SK-N-MC (cell line): ENCODE results near the gene GRIK3.

Experiments
- DNase-seq: peaks from one replicate; pipeline ENCODE4 v3.0.0-alpha.2; 2011; ENCODE audit warnings: low read depth, low spot score
- H3K27ac ChIP-seq: fragments of 200-600 bp; sonication (generic); 2 replicates; pipeline ENCODE4 v1.5.1; 2016; ENCODE audit warnings: mixed run types
- H3K36me3 ChIP-seq: fragments of 200-600 bp; sonication (generic); 2 replicates; pipeline ENCODE4 v1.6.1; 2017; ENCODE audit warnings: antibody characterized with exemption, low read length, mixed read lengths; ENCODE audit not compliant: insufficient read depth
- H3K4me3 ChIP-seq: fragments of 200-600 bp; sonication (generic); 2 replicates; pipeline ENCODE4 v1.5.1; 2016
- H3K9ac ChIP-seq: fragments of 200-600 bp; sonication (generic); 2 replicates; pipeline ENCODE4 v1.8.0; 2017; ENCODE audit warnings: mixed run types, mixed read lengths; ENCODE audit not compliant: insufficient read length
- H3K9me3 ChIP-seq: fragments of 200-600 bp; sonication (generic); 2 replicates; pipeline ENCODE4 v1.6.1; 2017; ENCODE audit warnings: low read depth, mild to moderate bottlenecking, antibody characterized with exemption, low read length, moderate library complexity, mixed read lengths
- EZH2 ChIP-seq: fragments of 200-600 bp; sonication (generic); IDR thresholded peaks from one replicate; pipeline ENCODE4 v1.6.1; 2017; ENCODE audit warnings: antibody characterized with exemption
- FOXP2 ChIP-seq: optimal IDR thresholded peaks from 2 replicates; pipeline ENCODE3; 2011; ENCODE audit warnings: mild to moderate bottlenecking, moderate library complexity; ENCODE audit not compliant: insufficient read depth; ENCODE audit errors: extremely low read length, control extremely low read depth
- POLR2AphosphoS5 ChIP-seq: IDR thresholded peaks from 2 replicates; pipeline ENCODE4 v1.6.1; 2012; ENCODE audit warnings: mild to moderate bottlenecking, low read depth, low read length, borderline replicate concordance

The GRIK3 gene

GRCh38 chr1:36829961-36830360 lies 204.4 kb downstream of the GRIK3 start:
- Histone ChIP-seq H3K27ac (no peak overlapping the region), H3K4me3 (no peak overlapping the region), H3K9ac (no peak overlapping the region), H3K9me3 (no peaks in the 10 kb centered on the region), H3K36me3 (peaks cover 6% of the 10 kb centered on the region; the same call in 1 of the 2 replicates)
- no peak for DNase-seq
- TF ChIP-seq EZH2 (no peak), FOXP2 (no peak), POLR2AphosphoS5 (no peak)

DNA sequence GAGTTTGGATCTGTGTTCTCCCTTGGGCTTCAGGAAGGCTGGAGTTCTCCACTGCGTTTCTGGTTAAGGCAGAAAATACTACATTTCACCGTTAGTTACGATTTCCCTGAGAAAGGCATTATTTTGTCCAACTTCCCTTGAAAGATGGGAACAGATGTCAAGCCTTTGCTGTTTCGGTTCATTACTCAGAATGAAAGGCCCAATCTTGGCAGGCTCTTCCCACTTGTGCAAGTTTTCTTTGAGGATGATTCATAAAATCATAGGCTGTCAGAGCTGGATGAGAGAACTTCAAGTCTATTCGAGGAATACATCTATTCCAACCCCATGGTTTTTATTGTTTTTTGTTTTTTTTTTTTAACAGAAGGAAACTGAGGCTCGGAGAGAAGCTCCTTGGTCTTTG lies 205.2 kb downstream of the GRIK3 start:
- no peak overlapping the region for H3K9ac ChIP-seq
- peaks cover 12% of the 10 kb centered on the region; the same call in 1 of the 2 replicates for H3K36me3 ChIP-seq
- H3K27ac ChIP-seq, result no peak overlapping the region
- DNase-seq, result no peak
- H3K4me3 ChIP-seq, result no peak overlapping the region
- no peak for TF ChIP-seq EZH2
- H3K9me3 ChIP-seq, result no peaks in the 10 kb centered on the region

DNA sequence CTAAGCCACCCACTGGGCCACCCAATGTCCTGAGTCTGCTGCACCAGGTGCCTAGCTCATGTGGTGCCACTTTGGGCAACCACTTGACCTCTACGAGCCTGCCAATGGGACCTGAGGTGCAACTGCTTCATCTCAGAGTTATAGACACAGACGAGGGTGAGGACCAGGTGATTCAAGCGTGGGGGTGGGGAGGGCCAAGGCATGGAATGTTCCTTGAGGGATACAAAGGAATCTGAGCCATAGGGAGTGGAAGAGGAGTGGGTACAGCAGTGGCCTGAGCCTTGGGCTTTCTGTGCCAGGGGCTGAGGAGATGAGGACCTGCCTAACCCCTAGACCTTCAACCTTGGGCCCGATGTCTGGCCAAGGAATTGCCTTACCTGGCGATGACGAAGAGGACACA lies 209.1 kb downstream of the GRIK3 start:
- Histone ChIP-seq H3K9ac (no peak overlapping the region), H3K4me3 (no peak overlapping the region), H3K36me3 (peaks cover 27% of the 10 kb centered on the region), H3K27ac (no peak overlapping the region), H3K9me3 (no peaks in the 10 kb centered on the region)
- TF ChIP-seq POLR2AphosphoS5 (no peak), FOXP2 (no peak)
- DNase-seq, result no peak

- peaks cover 35% of the 10 kb centered on the region for H3K36me3 ChIP-seq
- DNase-seq, result no peak
- H3K27ac ChIP-seq, result no peak overlapping the region
Observed at GRCh38 chr1:36824390-36824861, 209.9 kb downstream of the GRIK3 start.

DNA sequence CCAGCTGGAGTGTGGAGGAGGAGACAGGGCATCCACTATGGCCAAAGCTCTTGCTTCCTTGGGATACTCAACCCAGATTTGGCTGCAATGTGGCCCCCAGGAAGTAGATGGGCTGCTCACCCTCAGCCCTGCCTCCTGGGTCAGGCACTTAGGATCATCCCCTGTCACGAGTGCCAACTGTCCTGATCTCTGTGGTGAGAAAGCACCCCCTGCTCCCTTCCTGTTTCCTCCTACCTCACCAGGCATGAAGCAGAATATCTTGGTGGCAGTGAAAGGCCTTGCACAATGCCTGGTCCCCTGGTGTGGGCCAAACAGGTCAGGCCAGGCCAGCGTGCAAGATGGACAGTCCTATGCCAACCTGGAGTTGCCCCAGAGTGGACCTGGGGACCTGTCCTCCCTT lies 211.7 kb downstream of the GRIK3 start:
- H3K36me3 ChIP-seq, result peaks cover 41% of the 10 kb centered on the region
- no peaks in the 10 kb centered on the region for H3K9me3 ChIP-seq
- no peak for DNase-seq
- no peak overlapping the region for H3K27ac ChIP-seq
- no peak for TF ChIP-seq EZH2
- no peak for TF ChIP-seq POLR2AphosphoS5
- no peak for TF ChIP-seq FOXP2
- H3K4me3 ChIP-seq, result no peak overlapping the region
- H3K9ac ChIP-seq, result no peak overlapping the region

More at GRCh38 chr1:36824390-36824861, 209.9 kb downstream of the GRIK3 start:
- H3K4me3 ChIP-seq, result no peak overlapping the region
- no peak overlapping the region for H3K9ac ChIP-seq
- no peaks in the 10 kb centered on the region for H3K9me3 ChIP-seq
- TF ChIP-seq EZH2, result no peak
- no peak for TF ChIP-seq POLR2AphosphoS5
- TF ChIP-seq FOXP2, result no peak

GRCh38 chr1:36821386-36821785 lies 212.9 kb downstream of the GRIK3 start:
- Histone ChIP-seq H3K27ac (no peak overlapping the region), H3K9me3 (no peaks in the 10 kb centered on the region), H3K4me3 (no peak overlapping the region), H3K9ac (no peak overlapping the region), H3K36me3 (peaks cover 53% of the 10 kb centered on the region)
- TF ChIP-seq FOXP2 (no peak), POLR2AphosphoS5 (no peak), EZH2 (no peak)
- no peak for DNase-seq

DNA sequence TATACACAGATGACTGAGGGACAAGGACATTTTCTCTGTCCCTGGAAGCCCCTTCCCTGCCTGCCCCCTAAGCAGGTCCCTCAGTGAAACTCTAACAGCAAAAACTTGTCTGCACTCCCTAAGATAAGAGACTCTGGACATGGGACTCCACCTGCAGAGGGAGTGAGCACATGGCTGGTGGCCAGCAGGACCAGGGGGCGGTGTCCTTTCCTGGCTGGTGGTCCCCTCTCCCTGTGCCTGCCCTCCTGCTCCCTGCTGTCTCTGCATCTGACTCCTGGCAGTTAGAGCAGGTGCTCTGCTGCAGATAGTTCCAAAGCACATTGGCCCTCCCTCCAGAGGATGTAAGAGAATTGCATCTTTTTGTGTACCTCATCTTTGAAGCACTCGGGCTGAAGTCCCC lies 215.5 kb downstream of the GRIK3 start:
- no peak for DNase-seq
- Histone ChIP-seq H3K9ac (no peak overlapping the region), H3K9me3 (no peaks in the 10 kb centered on the region), H3K4me3 (no peak overlapping the region), H3K27ac (no peak overlapping the region), H3K36me3 (peaks cover 55% of the 10 kb centered on the region)
- no peak for TF ChIP-seq FOXP2
- no peak for TF ChIP-seq POLR2AphosphoS5
- no peak for TF ChIP-seq EZH2

GRCh38 chr1:36816348-36816747 lies 218.0 kb downstream of the GRIK3 start:
- no peak for DNase-seq
- Histone ChIP-seq H3K4me3 (no peak overlapping the region), H3K27ac (no peak overlapping the region), H3K9me3 (no peaks in the 10 kb centered on the region), H3K9ac (no peak overlapping the region), H3K36me3 (peaks cover 51% of the 10 kb centered on the region)
- TF ChIP-seq FOXP2 (no peak), EZH2 (no peak), POLR2AphosphoS5 (no peak)

DNA sequence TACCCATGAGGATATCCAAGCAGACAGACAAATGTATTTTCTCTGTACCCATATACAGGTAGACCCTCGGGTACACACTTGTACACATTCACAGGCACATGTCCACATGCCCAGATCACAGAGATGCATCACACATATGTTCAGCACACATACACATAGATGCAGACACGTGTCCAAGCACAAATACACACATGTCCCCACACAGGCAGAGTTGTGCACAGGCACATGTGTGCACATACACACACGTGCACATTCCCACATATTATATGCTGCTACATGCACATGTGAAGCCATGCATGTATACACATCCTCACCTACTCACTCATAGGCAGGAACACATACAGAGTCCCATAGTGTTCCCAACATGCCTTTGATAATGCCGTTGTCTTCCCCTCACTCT lies 219.5 kb downstream of the GRIK3 start:
- Histone ChIP-seq H3K9ac (no peak overlapping the region), H3K9me3 (no peaks in the 10 kb centered on the region), H3K36me3 (peaks cover 45% of the 10 kb centered on the region), H3K4me3 (no peak overlapping the region), H3K27ac (no peak overlapping the region)
- TF ChIP-seq EZH2, result no peak
- no peak for TF ChIP-seq FOXP2
- TF ChIP-seq POLR2AphosphoS5, result no peak
- DNase-seq, result no peak

- Histone ChIP-seq H3K36me3 (peaks cover 39% of the 10 kb centered on the region), H3K27ac (no peak overlapping the region), H3K4me3 (no peak overlapping the region), H3K9me3 (no peaks in the 10 kb centered on the region), H3K9ac (no peak overlapping the region)
- no peak for DNase-seq
- no peak for TF ChIP-seq FOXP2
- TF ChIP-seq POLR2AphosphoS5, result no peak
- no peak for TF ChIP-seq EZH2
Observed at GRCh38 chr1:36814083-36814482, 220.2 kb downstream of the GRIK3 start.
